HCT116 (cell line): ENCODE results near the gene ISX. TPM values are rescaled to one million over a fixed set of nuclear protein-coding genes. Genes with fewer than 3 reads are reported as not detected.

Source experiments
- ATAC-seq: fragments of 200-7000 bp; cut with Tn5 transposase; 2 replicates; pipeline ENCODE4 v1.9.1; 2020; ENCODE audit warnings: mild to moderate bottlenecking, moderate library complexity
- BruUV-seq: library from RNA; stranded (reverse); fragments of 400-500 nt; replicated peaks from 2 replicates; lab custom pipeline; 2021; lab: Mats Ljungman, UMichigan
- CTCF ChIA-PET: fragments of 300-600 bp; sonication (Branson Sonifier 250); formaldehyde crosslinking; loops from one replicate; lab custom pipeline; 2021; ENCODE audit warnings: antibody characterized with exemption; lab: Charles Lee
- POLR2A ChIA-PET: fragments of 300-600, 350-600 bp; sonication (Branson Sonifier 250); formaldehyde crosslinking; loops from one replicate; lab custom pipeline; 2021; ENCODE audit warnings: antibody characterized with exemption; lab: Charles Lee
- RAD21 ChIA-PET, 2 experiments: fragments of 300-600 bp; sonication (Branson Sonifier 250); formaldehyde crosslinking; loops; one replicate each; lab custom pipeline; 2023; ENCODE audit warnings: low total read pairs in 2 of 2; ENCODE audit not compliant: uncharacterized antibody in 2 of 2, unreplicated experiment in 2 of 2, low non-redundant PET in 1 of 2; lab: Charles Lee
- DNase-seq: peaks from one replicate; pipeline ENCODE4 v3.0.0-alpha.2; 2010; ENCODE audit warnings: low read depth, low spot score
- H2AFZ ChIP-seq: fragments of 200-600 bp; shearing (Covaris generic), sonication (generic); 2 replicates; pipeline ENCODE4 v1.6.1; 2017; ENCODE audit warnings: low read depth, mixed run types, mixed read lengths, antibody characterized with exemption, low read length; ENCODE audit not compliant: poor library complexity, severe bottlenecking
- H3K27ac ChIP-seq: 2 replicates; pipeline ENCODE4 v1.5.1; 2012; ENCODE audit warnings: low read depth, low read length
- H3K27me3 ChIP-seq: fragments of 200-600 bp; sonication (generic); 2 replicates; pipeline ENCODE4 v1.6.1; 2016; ENCODE audit warnings: mixed run types, low read length, mixed read lengths; ENCODE audit not compliant: insufficient read depth
- H3K36me3 ChIP-seq, 2 experiments: fragments of 200-500 bp in 1 of 2; fragments of 200-600 bp in 1 of 2; sonication (Bioruptor generic) in 1 of 2; sonication (generic) in 1 of 2; 2 replicates each; pipeline versions ENCODE4 v1.5.1 to v1.6.1; 2014 to 2016; ENCODE audit warnings: low read length in 2 of 2, inconsistent platforms in 1 of 2, mixed read lengths in 1 of 2, mixed run types in 1 of 2; ENCODE audit not compliant: insufficient read depth in 2 of 2, control insufficient read depth in 1 of 2
- H3K4me1 ChIP-seq, 2 experiments: fragments of 200-600 bp in 1 of 2; sonication (generic) in 1 of 2; 2 replicates each; pipeline versions ENCODE4 v1.5.1 to v1.6.1; 2012 to 2017; ENCODE audit warnings: low read length in 2 of 2, inconsistent platforms in 1 of 2, mild to moderate bottlenecking in 1 of 2, mixed read lengths in 1 of 2, mixed run types in 1 of 2, moderate library complexity in 1 of 2; ENCODE audit not compliant: insufficient read depth in 2 of 2, control insufficient read depth in 1 of 2
- H3K4me2 ChIP-seq: fragments of 200-600 bp; sonication (generic); 2 replicates; pipeline ENCODE4 v1.6.1; 2017; ENCODE audit warnings: mixed run types, low read length, mixed read lengths
- H3K4me3 ChIP-seq, 2 experiments: fragments of 200-600 bp in 1 of 2; sonication (generic) in 1 of 2; replicated peaks in 1 of 2; 2 replicates each; pipeline ENCODE4 v1.5.1; 2011 to 2016; ENCODE audit warnings: low read length in 2 of 2, control low read depth in 1 of 2, low read depth in 1 of 2, mild to moderate bottlenecking in 1 of 2, mixed read lengths in 1 of 2, mixed run types in 1 of 2
- H3K79me2 ChIP-seq: fragments of 200-600 bp; sonication (generic); 2 replicates; pipeline ENCODE4 v1.6.1; 2017; ENCODE audit warnings: mild to moderate bottlenecking, mixed run types, low read length, moderate library complexity, mixed read lengths; ENCODE audit not compliant: insufficient read depth
- H3K9ac ChIP-seq: fragments of 200-600 bp; sonication (generic); 2 replicates; pipeline ENCODE4 v1.6.1; 2016; ENCODE audit warnings: low read length, mixed read lengths
- H3K9me2 ChIP-seq: fragments of 200-600 bp; sonication (generic), shearing (Covaris generic); 2 replicates; pipeline ENCODE4 v1.6.1; 2017; ENCODE audit warnings: mixed run types, mild to moderate bottlenecking, moderate library complexity; ENCODE audit not compliant: insufficient read depth
- H3K9me3 ChIP-seq, 2 experiments: fragments of 200-500 bp in 1 of 2; fragments of 200-600 bp in 1 of 2; sonication (Bioruptor generic) in 1 of 2; sonication (generic) in 1 of 2; 2 replicates each; pipeline ENCODE4 v1.6.1; 2014 to 2017; ENCODE audit warnings: low read length in 2 of 2, mixed read lengths in 2 of 2, inconsistent platforms in 1 of 2, low read depth in 1 of 2, mild to moderate bottlenecking in 1 of 2, mixed run types in 1 of 2, moderate library complexity in 1 of 2; ENCODE audit not compliant: control insufficient read depth in 1 of 2, insufficient read depth in 1 of 2
- H4K20me1 ChIP-seq: fragments of 200-600 bp; sonication (generic), shearing (Covaris generic); 2 replicates; pipeline ENCODE4 v1.6.1; 2017; ENCODE audit warnings: mixed run types, mild to moderate bottlenecking, moderate library complexity; ENCODE audit not compliant: insufficient read depth
- CBX3 ChIP-seq: IDR thresholded peaks from 2 replicates; pipeline ENCODE4 v1.6.1; 2012; ENCODE audit warnings: low read depth
- CTCF ChIP-seq, 3 experiments: fragments of 200-600 bp in 1 of 3; sonication (generic) in 1 of 3; IDR thresholded peaks in 2 of 3; conservative IDR thresholded peaks in 1 of 3; 2 replicates each; pipeline ENCODE4 v1.5.1; 2012 to 2017; ENCODE audit warnings: low read depth in 2 of 3, low read length in 2 of 3, antibody characterized with exemption in 1 of 3, borderline replicate concordance in 1 of 3, control low read depth in 1 of 3, mild to moderate bottlenecking in 1 of 3, mixed read lengths in 1 of 3, mixed run types in 1 of 3, moderate library complexity in 1 of 3; ENCODE audit not compliant: insufficient read depth in 1 of 3
- EGR1 ChIP-seq: IDR thresholded peaks from 2 replicates; pipeline ENCODE4 v1.6.1; 2012; ENCODE audit warnings: low read depth
- ELF1 ChIP-seq: IDR thresholded peaks from 2 replicates; pipeline ENCODE4 v1.6.1; 2012; ENCODE audit warnings: low read depth, borderline replicate concordance
- EZH2 ChIP-seq: fragments of 200-600 bp; sonication (generic); IDR thresholded peaks from 2 replicates; pipeline ENCODE4 v1.6.1; 2017; ENCODE audit warnings: antibody characterized with exemption, mixed run types
- EZH2phosphoT487 ChIP-seq: fragments of 200-600 bp; IDR thresholded peaks from 2 replicates; pipeline ENCODE4 v1.6.1; 2018; ENCODE audit warnings: antibody characterized with exemption, borderline replicate concordance
- FOSL1 ChIP-seq: IDR thresholded peaks from 2 replicates; pipeline ENCODE4 v1.6.1; 2012; ENCODE audit warnings: low read depth
- JUND ChIP-seq: IDR thresholded peaks from 2 replicates; pipeline ENCODE4 v1.6.1; 2012
- MAX ChIP-seq: IDR thresholded peaks from 2 replicates; pipeline ENCODE4 v1.6.1; 2012
- POLR2AphosphoS5 ChIP-seq: IDR thresholded peaks from 2 replicates; pipeline ENCODE4 v1.6.1; 2011; ENCODE audit warnings: mild to moderate bottlenecking, low read depth, low read length, moderate library complexity
- RAD21 ChIP-seq: IDR thresholded peaks from 2 replicates; pipeline ENCODE4 v1.6.1; 2012; ENCODE audit warnings: low read depth, mild to moderate bottlenecking
- REST ChIP-seq: IDR thresholded peaks from 2 replicates; pipeline ENCODE4 v1.6.1; 2012; ENCODE audit warnings: low read depth
- SP1 ChIP-seq: IDR thresholded peaks from 2 replicates; pipeline ENCODE4 v1.6.1; 2012; ENCODE audit warnings: low read depth
- SRF ChIP-seq: IDR thresholded peaks from 2 replicates; pipeline ENCODE4 v1.6.1; 2012; ENCODE audit warnings: low read depth
- TCF7L2 ChIP-seq: IDR thresholded peaks from 2 replicates; pipeline ENCODE4 v1.7.0; 2011; ENCODE audit warnings: borderline replicate concordance, inconsistent platforms; ENCODE audit not compliant: insufficient read depth, insufficient read length; ENCODE audit errors: extremely low read depth
- YY1 ChIP-seq: IDR thresholded peaks from 2 replicates; pipeline ENCODE4 v1.6.1; 2011; ENCODE audit warnings: low read length, low read depth, moderate library complexity, mild to moderate bottlenecking; ENCODE audit not compliant: insufficient replicate concordance; ENCODE audit errors: extremely low read depth
- ZBTB33 ChIP-seq: IDR thresholded peaks from 2 replicates; pipeline ENCODE4 v1.6.1; 2011; ENCODE audit warnings: mild to moderate bottlenecking, low read length, moderate library complexity; ENCODE audit not compliant: insufficient replicate concordance; ENCODE audit errors: extremely low read depth
- ZFX ChIP-seq: fragments of 450-650 bp; IDR thresholded peaks from 2 replicates; pipeline ENCODE4 v1.6.1; 2017
- ZNF274 ChIP-seq: fragments of 200-500 bp; sonication (Bioruptor generic); IDR thresholded peaks from 2 replicates; pipeline ENCODE4 v1.6.1; 2014; ENCODE audit warnings: mild to moderate bottlenecking, low read depth, low read length, inconsistent platforms
- intact Hi-C: fragments of 100-400 bp; cut with micrococcal nuclease; formaldehyde crosslinking; loops from 2 replicates; pipeline ENCODE4 v1.10.0; 2022
- total RNA-seq: library from RNA; stranded (reverse); gene quantifications from one replicate; pipeline ENCODE4 v1.2.1, GENCODE V29; 2021; ENCODE audit not compliant: unreplicated experiment

Gene ISX
- total RNA-seq, 1 experiment from 2014 or later: not detected

- no peak overlapping the region for H3K9ac ChIP-seq
- CTCF ChIA-PET: no interaction called here
- no peaks in the 10 kb centered on the region for H3K27me3 ChIP-seq
- H3K9me2 ChIP-seq: no peaks in the 10 kb centered on the region
- no TSS peak for BruUV-seq
- H3K4me3 ChIP-seq: no peak overlapping the region
- peaks cover 0 to 9% of the 10 kb centered on the region in 2 experiments; a peak in 2 of 4 replicates for H3K4me1 ChIP-seq
- intact Hi-C loops: no loop called here
- H3K27ac ChIP-seq: no peak overlapping the region
- H3K79me2 ChIP-seq: no peaks in the 10 kb centered on the region
- TF ChIP-seq POLR2AphosphoS5 (no peak), RAD21 (no peak), EZH2phosphoT487 (no peak), JUND (no peak), MAX (no peak), SRF (no peak), ZFX (no peak), EZH2 (no peak), REST (no peak), SP1 (no peak), FOSL1 (no peak), TCF7L2 (no peak), CBX3 (no peak), ZNF274 (no peak), CTCF (IDR thresholded peaks at IDR 0.05 in 2 of 3, conservative IDR thresholded peaks at IDR 0.05 in 1 of 3; ENCODE audit: borderline replicate concordance in 1 of 3, insufficient read depth in 1 of 3, low read depth in 2 of 3, low read length in 2 of 3) (no peak), YY1 (no peak), EGR1 (no peak), ELF1 (no peak), ZBTB33 (no peak)
- RAD21 ChIA-PET: no interaction called here
- no peak overlapping the region for H3K4me2 ChIP-seq
- no peaks in the 10 kb centered on the region for H3K36me3 ChIP-seq
- H2AFZ ChIP-seq: no peak overlapping the region
- H3K9me3 ChIP-seq: no peaks in the 10 kb centered on the region
- H4K20me1 ChIP-seq: no peaks in the 10 kb centered on the region
- DNase-seq (no peak), ATAC-seq (0 out of 2 replicates have a peak, but pooled peaks have one; percentile 25)
- POLR2A ChIA-PET: no interaction called here
Observed at GRCh38 chr22:35033635-35034296, 32.2 kb upstream of the ISX start.
